ENCODE data around the gene MEF2A. TPM values are rescaled to one million over a fixed set of nuclear protein-coding genes. Genes with fewer than 3 reads are reported as not detected.

The MEF2A gene
- polyA plus RNA-seq, 3 donors: 20.3 to 61.8 (median 33.5) TPM

DNA sequence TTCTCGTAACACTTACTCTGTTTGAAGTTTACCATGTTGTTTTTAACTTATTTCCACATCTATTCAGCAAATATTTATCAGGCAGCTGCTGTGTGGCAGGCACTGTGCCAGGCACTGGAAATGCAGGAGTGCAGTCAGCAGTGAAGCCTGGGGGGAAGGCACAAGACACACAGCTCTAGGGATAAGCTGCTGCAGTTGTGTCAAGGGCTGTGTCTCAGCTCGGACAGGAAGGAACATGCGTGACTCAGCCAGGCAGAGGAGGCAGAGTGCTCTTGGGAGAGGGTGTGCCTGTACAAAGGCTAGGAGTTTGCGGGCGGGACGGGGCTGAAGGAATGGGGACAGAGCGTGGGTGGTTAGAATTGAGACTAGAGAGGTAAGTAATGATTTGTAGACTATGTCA lies 142.8 kb downstream of the MEF2A start:
- H4K20me1 ChIP-seq (ENCODE audit: insufficient read depth, low read length): peaks cover 59% of the 10 kb centered on the region
- H3K27me3 ChIP-seq (ENCODE audit: control insufficient read depth in 2 of 2, insufficient read depth in 2 of 2, low read length in 2 of 2): no peaks in the 10 kb centered on the region
- no peaks in the 10 kb centered on the region for H3K79me2 ChIP-seq (ENCODE audit: insufficient read depth, low read length)
- H3K9ac ChIP-seq (ENCODE audit: insufficient read depth, low read length, poor library complexity, severe bottlenecking): no peak overlapping the region
- TF ChIP-seq, protein P1, sequence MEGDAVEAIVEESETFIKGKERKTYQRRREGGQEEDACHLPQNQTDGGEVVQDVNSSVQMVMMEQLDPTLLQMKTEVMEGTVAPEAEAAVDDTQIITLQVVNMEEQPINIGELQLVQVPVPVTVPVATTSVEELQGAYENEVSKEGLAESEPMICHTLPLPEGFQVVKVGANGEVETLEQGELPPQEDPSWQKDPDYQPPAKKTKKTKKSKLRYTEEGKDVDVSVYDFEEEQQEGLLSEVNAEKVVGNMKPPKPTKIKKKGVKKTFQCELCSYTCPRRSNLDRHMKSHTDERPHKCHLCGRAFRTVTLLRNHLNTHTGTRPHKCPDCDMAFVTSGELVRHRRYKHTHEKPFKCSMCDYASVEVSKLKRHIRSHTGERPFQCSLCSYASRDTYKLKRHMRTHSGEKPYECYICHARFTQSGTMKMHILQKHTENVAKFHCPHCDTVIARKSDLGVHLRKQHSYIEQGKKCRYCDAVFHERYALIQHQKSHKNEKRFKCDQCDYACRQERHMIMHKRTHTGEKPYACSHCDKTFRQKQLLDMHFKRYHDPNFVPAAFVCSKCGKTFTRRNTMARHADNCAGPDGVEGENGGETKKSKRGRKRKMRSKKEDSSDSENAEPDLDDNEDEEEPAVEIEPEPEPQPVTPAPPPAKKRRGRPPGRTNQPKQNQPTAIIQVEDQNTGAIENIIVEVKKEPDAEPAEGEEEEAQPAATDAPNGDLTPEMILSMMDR (IDR thresholded peaks at IDR 0.05): no peak
- intact Hi-C loops (cut with micrococcal nuclease): loop anchor here (5.0 to 10.0 kb wide), 2 partner anchors 426 to 434 kb away; no protein-coding TSS in a partner anchor
- H3K4me2 ChIP-seq (replicated peaks; ENCODE audit: extremely low read depth, low read length, poor library complexity, severe bottlenecking): no peak overlapping the region
- H3K4me1 ChIP-seq (ENCODE audit: control insufficient read depth in 1 of 2, insufficient read depth in 2 of 2, low read length in 2 of 2): peaks cover 5 to 7% of the 10 kb centered on the region in 2 donors
- Mint-ChIP-seq H3K27me3 (ENCODE audit: low read depth in 3 of 3) (no peaks in the 10 kb centered on the region), H3K4me3 (no peak overlapping the region), H3K4me1 (peaks cover 11% of the 10 kb centered on the region), H3K27ac (peak overlapping the region in 4 of 7 donors; percentile 14 to 65 (median 40)), H3K9me3 (no peaks in the 10 kb centered on the region), H3K36me3 (peaks cover 64 to 70% of the 10 kb centered on the region in 2 donors)
- H2AFZ ChIP-seq (ENCODE audit: insufficient read depth, low read depth, low read length, poor library complexity, severe bottlenecking): no peak overlapping the region
- no peaks in the 10 kb centered on the region for H3K9me3 ChIP-seq (replicated peaks in 1 of 2; ENCODE audit: control insufficient read depth in 1 of 2, insufficient read depth in 1 of 2, low read length in 2 of 2)
- H3K27ac ChIP-seq (ENCODE audit: low read depth in 1 of 2, low read length in 2 of 2): peak overlapping the region in 1 of 2 donors; percentile 19
- no peak for DNase-seq
- H3K4me3 ChIP-seq (replicated peaks in 1 of 3; ENCODE audit: low read depth in 2 of 3, low read length in 3 of 3): no peak overlapping the region
- 92% methylated on average over 6 of the region's 7 CpGs for WGBS (ENCODE audit: insufficient coverage)
- peaks cover 58 to 86% of the 10 kb centered on the region in 2 donors for H3K36me3 ChIP-seq (replicated peaks in 1 of 2; ENCODE audit: control insufficient read depth in 1 of 2, insufficient read depth in 2 of 2, low read length in 2 of 2)

DNA sequence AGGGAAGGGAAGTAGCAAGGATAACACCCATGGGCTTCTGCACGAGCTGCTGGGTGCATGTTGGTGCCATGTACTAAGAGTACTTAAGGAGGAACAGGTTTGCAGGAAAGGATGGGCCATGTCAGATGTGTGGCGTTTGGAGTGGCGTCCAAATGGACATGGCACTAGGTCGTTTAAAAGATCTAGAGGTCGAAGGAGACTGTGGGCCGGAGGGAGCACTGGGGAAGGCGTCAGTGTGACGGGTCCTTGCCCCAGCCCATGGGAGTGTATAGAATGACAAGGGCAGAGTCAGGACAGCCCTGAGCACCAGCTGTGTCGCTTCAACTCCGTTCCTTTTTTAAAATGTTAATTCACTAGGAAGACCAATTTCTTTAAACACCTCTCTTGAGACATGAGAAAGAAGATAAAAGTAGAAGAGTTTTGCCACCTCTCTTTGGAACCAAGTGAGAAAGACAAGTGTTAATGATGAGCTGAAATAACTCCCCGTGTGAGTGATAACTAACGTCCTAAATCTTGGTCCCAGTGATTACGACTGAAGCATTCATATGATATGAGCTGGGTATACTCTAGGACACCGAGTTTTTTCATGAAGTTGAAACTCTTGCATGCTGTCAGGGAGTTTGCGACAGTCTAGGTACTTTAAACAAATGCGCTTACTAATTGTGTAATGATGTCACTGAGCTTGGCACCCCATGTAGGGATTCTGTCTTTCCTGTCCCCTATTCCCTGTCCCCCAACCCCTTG lies 143.6 kb downstream of the MEF2A start:
- no peak for DNase-seq
- H2AFZ ChIP-seq (ENCODE audit: insufficient read depth, low read depth, low read length, poor library complexity, severe bottlenecking): no peak overlapping the region
- H3K4me3 ChIP-seq (replicated peaks in 1 of 3; ENCODE audit: low read depth in 2 of 3, low read length in 3 of 3): no peak overlapping the region
- TF ChIP-seq, protein P1 (IDR thresholded peaks at IDR 0.05): no peak
- peaks cover 66 to 94% of the 10 kb centered on the region in 2 donors for H3K36me3 ChIP-seq (replicated peaks in 1 of 2; ENCODE audit: control insufficient read depth in 1 of 2, insufficient read depth in 2 of 2, low read length in 2 of 2)
- H3K27ac Mint-ChIP-seq: peak overlapping the region in 4 of 7 donors; percentile 15 to 45 (median 27)
- 97% methylated on average over 11 of the region's 16 CpGs for WGBS (ENCODE audit: insufficient coverage)
- H3K9ac ChIP-seq (ENCODE audit: insufficient read depth, low read length, poor library complexity, severe bottlenecking): no peak overlapping the region
- H3K4me1 Mint-ChIP-seq: peaks cover 4% of the 10 kb centered on the region
- H3K4me1 ChIP-seq (ENCODE audit: control insufficient read depth in 1 of 2, insufficient read depth in 2 of 2, low read length in 2 of 2): no peaks in the 10 kb centered on the region
- intact Hi-C loops (cut with micrococcal nuclease): loop anchor here (5.0 to 10.0 kb wide), 2 partner anchors 427 to 435 kb away; no protein-coding TSS in a partner anchor
- peaks cover 71 to 78% of the 10 kb centered on the region in 2 donors for H3K36me3 Mint-ChIP-seq
- H3K27me3 Mint-ChIP-seq (ENCODE audit: low read depth in 3 of 3): no peaks in the 10 kb centered on the region
- no peaks in the 10 kb centered on the region for H3K27me3 ChIP-seq (ENCODE audit: control insufficient read depth in 2 of 2, insufficient read depth in 2 of 2, low read length in 2 of 2)
- peak overlapping the region in 1 of 2 donors; percentile 26 for H3K27ac ChIP-seq (ENCODE audit: low read depth in 1 of 2, low read length in 2 of 2)
- H3K9me3 ChIP-seq (replicated peaks in 1 of 2; ENCODE audit: control insufficient read depth in 1 of 2, insufficient read depth in 1 of 2, low read length in 2 of 2): no peaks in the 10 kb centered on the region
- H3K79me2 ChIP-seq (ENCODE audit: insufficient read depth, low read length): no peaks in the 10 kb centered on the region
- no peaks in the 10 kb centered on the region for H3K9me3 Mint-ChIP-seq
- H3K4me2 ChIP-seq (replicated peaks; ENCODE audit: extremely low read depth, low read length, poor library complexity, severe bottlenecking): no peak overlapping the region
- no peak overlapping the region for H3K4me3 Mint-ChIP-seq
- H4K20me1 ChIP-seq (ENCODE audit: insufficient read depth, low read length): peaks cover 59% of the 10 kb centered on the region
